ENCODE results near the gene KCNN4.

KCNN4 gene

DNA sequence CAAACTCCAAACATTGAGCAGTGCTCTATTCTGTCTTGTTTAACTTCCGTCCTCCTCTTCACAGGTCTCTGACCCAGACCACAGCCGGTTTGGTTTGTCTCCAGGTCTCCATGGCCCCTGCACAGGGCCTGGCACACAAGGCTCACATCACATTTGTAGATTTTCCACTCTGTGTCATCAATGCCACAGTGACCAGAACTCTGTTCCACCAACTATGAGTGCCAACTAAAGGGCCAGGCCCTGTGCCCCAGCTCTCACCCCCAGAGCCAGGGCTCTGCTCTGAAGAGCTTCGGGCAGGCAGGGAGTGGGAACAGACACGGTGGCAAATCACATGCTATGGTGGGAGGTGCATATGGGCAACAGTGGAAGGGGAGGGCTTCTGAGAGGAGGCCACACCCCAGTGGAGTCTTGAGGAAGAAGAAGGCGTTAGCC, 42.0 kb downstream of the KCNN4 start:
- Histone ChIP-seq H3K36me3 (ENCODE audit: insufficient read depth, low read length) (peaks cover 79% of the 10 kb centered on the region; the same call in 1 of the 2 replicates), H3K79me2 (ENCODE audit: insufficient read depth, low read length) (no peaks in the 10 kb centered on the region), H3K9me2 (replicated peaks; ENCODE audit: low read depth, low read length) (no peaks in the 10 kb centered on the region), H4K20me1 (ENCODE audit: insufficient read depth, low read length, poor library complexity, severe bottlenecking) (no peaks in the 10 kb centered on the region), H3K4me2 (ENCODE audit: low read depth, low read length, poor library complexity, severe bottlenecking) (no peak overlapping the region), H3K4me1 (ENCODE audit: insufficient read depth, low read length, poor library complexity, severe bottlenecking) (no peaks in the 10 kb centered on the region), H3K4me3 (ENCODE audit: low read length, poor library complexity, severe bottlenecking) (no peak overlapping the region), H3F3A (ENCODE audit: low read depth) (no peaks in the 10 kb centered on the region), H3K9me3 (ENCODE audit: insufficient read depth, low read depth, low read length) (no peaks in the 10 kb centered on the region), H3K9ac (ENCODE audit: low read depth, low read length, poor library complexity, severe bottlenecking) (no peak overlapping the region), H2AFZ (ENCODE audit: low read length) (no peak overlapping the region), H3K27me3 (ENCODE audit: insufficient read depth, low read length, poor library complexity, severe bottlenecking) (no peaks in the 10 kb centered on the region)
- TF ChIP-seq EZH2phosphoT487 (IDR thresholded peaks at IDR 0.05; ENCODE audit: borderline replicate concordance) = no peak
- TF ChIP-seq CTCF (conservative IDR thresholded peaks at IDR 0.05; ENCODE audit: low read length) = no peak

DNA sequence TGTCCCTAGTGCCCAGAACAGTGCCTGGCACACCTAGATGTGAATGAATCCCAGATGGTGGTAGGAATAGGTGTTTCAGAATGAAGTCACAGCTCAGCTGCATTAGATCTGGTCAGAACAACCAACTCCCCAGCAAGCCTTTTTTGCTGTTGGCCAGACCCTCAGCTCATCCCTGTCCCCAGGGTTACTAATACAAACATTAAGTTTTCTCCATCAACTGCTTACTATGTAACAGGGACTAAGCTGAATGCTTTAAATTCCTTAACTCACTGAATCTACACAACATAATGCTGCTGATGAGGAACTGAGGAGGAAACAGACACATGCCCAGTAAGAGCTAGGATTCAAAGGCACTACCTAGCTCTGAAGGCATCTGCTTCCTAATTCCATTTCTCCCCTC, 44.8 kb downstream of the KCNN4 start:
- no peaks in the 10 kb centered on the region for H3K79me2 ChIP-seq (ENCODE audit: insufficient read depth, low read length)
- no peaks in the 10 kb centered on the region for H3F3A ChIP-seq (ENCODE audit: low read depth)
- H2AFZ ChIP-seq (ENCODE audit: low read length) = no peak overlapping the region
- no peak overlapping the region for H3K4me2 ChIP-seq (ENCODE audit: low read depth, low read length, poor library complexity, severe bottlenecking)
- no peaks in the 10 kb centered on the region for H3K9me2 ChIP-seq (replicated peaks; ENCODE audit: low read depth, low read length)
- no peaks in the 10 kb centered on the region for H3K9me3 ChIP-seq (ENCODE audit: insufficient read depth, low read depth, low read length)
- no peak overlapping the region for H3K4me3 ChIP-seq (ENCODE audit: low read length, poor library complexity, severe bottlenecking)
- no peak overlapping the region for H3K9ac ChIP-seq (ENCODE audit: low read depth, low read length, poor library complexity, severe bottlenecking)
- peaks cover 89% of the 10 kb centered on the region; the same call in 1 of the 2 replicates for H3K36me3 ChIP-seq (ENCODE audit: insufficient read depth, low read length)
- no peaks in the 10 kb centered on the region for H4K20me1 ChIP-seq (ENCODE audit: insufficient read depth, low read length, poor library complexity, severe bottlenecking)
- H3K4me1 ChIP-seq (ENCODE audit: insufficient read depth, low read length, poor library complexity, severe bottlenecking) = no peaks in the 10 kb centered on the region
- TF ChIP-seq EZH2phosphoT487 (IDR thresholded peaks at IDR 0.05; ENCODE audit: borderline replicate concordance) = no peak
- no peak for TF ChIP-seq CTCF (conservative IDR thresholded peaks at IDR 0.05; ENCODE audit: low read length)
- no peaks in the 10 kb centered on the region for H3K27me3 ChIP-seq (ENCODE audit: insufficient read depth, low read length, poor library complexity, severe bottlenecking)

GRCh38 chr19:43735013-43735412, 45.8 kb downstream of the KCNN4 start:
- no peaks in the 10 kb centered on the region for H4K20me1 ChIP-seq (ENCODE audit: insufficient read depth, low read length, poor library complexity, severe bottlenecking)
- H3K4me2 ChIP-seq (ENCODE audit: low read depth, low read length, poor library complexity, severe bottlenecking) = no peak overlapping the region
- peaks cover 82% of the 10 kb centered on the region; the same call in 1 of the 2 replicates for H3K36me3 ChIP-seq (ENCODE audit: insufficient read depth, low read length)
- no peak overlapping the region for H2AFZ ChIP-seq (ENCODE audit: low read length)
- H3K4me1 ChIP-seq (ENCODE audit: insufficient read depth, low read length, poor library complexity, severe bottlenecking) = no peaks in the 10 kb centered on the region
- no peaks in the 10 kb centered on the region for H3K79me2 ChIP-seq (ENCODE audit: insufficient read depth, low read length)
- H3K9me2 ChIP-seq (replicated peaks; ENCODE audit: low read depth, low read length) = no peaks in the 10 kb centered on the region
- H3K9me3 ChIP-seq (ENCODE audit: insufficient read depth, low read depth, low read length) = no peaks in the 10 kb centered on the region
- no peak overlapping the region for H3K4me3 ChIP-seq (ENCODE audit: low read length, poor library complexity, severe bottlenecking)
- no peaks in the 10 kb centered on the region for H3K27me3 ChIP-seq (ENCODE audit: insufficient read depth, low read length, poor library complexity, severe bottlenecking)
- no peak overlapping the region for H3K9ac ChIP-seq (ENCODE audit: low read depth, low read length, poor library complexity, severe bottlenecking)
- H3F3A ChIP-seq (ENCODE audit: low read depth) = no peaks in the 10 kb centered on the region
- TF ChIP-seq CTCF (conservative IDR thresholded peaks at IDR 0.05; ENCODE audit: low read length) = no peak
- TF ChIP-seq EZH2phosphoT487 (IDR thresholded peaks at IDR 0.05; ENCODE audit: borderline replicate concordance) = no peak

Measured in Loucy (cell line).